GM12875 (cell line): Measurements from ENCODE around the gene MRPL24.
A peak's percentile ranks its signal among the peaks of the same experiment; 100 is the strongest.

Experiments used
- H3K4me3 ChIP-seq: one replicate; pipeline ENCODE4 v1.5.1; 2011; ENCODE audit warnings: low read depth, low read length, control low read depth
- CTCF ChIP-seq: IDR thresholded peaks from 2 replicates; pipeline ENCODE4 v1.5.1; 2011; ENCODE audit warnings: low read depth, mild to moderate bottlenecking, control low read depth, inconsistent platforms, low read length, moderate library complexity, borderline replicate concordance; ENCODE audit not compliant: insufficient read depth

The MRPL24 gene

DNA sequence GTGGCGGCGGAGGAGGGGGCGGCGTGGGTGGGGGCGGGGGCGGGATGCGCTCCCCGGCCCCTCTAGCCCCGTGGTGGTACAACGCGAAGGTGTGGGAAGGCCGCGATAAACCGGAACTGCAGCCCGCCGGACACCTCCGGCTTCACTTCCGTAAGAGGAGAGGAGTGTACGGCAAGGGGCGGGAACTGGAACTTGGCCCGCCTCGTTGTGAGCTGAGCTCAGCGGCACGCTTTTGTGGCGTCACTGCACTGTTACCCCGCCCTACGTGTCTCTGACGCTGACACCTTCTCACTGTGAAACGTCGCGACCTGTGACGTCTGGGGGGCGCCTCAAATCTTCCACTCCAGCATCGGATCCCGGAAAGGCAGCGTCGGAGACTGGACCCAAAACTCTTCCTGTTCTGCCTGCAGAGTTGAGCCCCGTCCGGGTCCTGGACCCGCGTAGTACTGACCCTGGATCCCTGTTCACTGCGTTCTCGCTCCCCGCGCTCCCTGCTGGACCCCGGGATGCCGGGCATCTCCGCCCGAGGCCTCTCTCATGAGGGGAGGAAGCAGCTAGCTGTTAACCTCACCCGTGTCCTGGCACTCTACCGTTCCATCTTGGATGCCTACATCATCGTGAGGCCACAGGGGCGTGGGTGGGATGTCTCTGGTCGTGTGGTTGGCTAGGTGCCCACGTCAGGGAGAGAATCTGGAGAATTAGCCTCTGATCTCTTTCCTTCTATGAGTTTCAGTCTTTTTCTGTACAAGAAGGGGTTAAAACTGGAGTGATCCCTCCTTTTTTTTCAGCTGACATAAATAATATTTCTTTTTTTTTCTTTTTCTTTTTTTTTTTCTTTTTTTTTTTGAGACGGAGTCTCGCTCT is 12.1 kb downstream of the MRPL24 start, which contains the start of gene ISG20L2:
Gene ISG20L2, minus strand, starts transcription at position 168 of the 864 bp plus-strand sequence. CDS start 1,114 bp downstream, outside the sequence.
- peak within 1 kb of the TSS; percentile 92 for H3K4me3 ChIP-seq
- no peak for TF ChIP-seq CTCF

DNA sequence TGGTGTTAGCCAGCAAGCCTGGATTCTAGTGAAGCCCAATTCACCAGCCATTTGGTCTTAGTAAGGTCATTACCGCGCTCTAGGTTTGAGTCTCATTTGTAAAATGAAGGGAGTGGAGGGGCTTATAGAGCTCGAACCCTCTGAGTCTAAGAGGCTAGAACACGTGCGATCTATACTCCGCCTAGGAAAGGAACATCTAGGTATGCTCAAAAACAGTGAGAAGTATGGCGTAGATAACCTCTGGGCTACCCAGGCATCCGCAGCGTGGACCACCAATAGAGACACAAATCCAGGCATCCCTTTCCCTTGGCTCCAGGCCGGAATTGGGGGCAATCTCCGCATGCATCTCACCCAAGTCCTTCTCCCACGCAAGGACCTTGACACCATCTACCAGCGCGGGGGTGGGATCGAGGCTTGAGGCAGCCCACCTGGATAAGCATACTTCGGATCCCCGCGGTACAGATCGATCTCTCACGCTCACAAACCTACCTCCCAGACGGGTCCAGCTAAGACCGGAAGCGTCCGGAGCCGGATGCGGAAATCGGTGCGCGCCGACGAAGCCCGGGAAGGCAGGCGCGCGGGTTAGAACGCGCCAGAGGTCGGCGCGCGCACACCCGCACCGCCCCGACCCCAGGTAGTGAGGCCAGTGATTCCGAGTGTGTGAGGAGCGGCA is 12.8 kb downstream of the MRPL24 start, which contains the start of gene METTL25B:
Gene METTL25B, plus strand, starts transcription at position 544 of the 673 bp plus-strand sequence. CDS start 636 bp downstream, outside the sequence.
- no peak for TF ChIP-seq CTCF

DNA sequence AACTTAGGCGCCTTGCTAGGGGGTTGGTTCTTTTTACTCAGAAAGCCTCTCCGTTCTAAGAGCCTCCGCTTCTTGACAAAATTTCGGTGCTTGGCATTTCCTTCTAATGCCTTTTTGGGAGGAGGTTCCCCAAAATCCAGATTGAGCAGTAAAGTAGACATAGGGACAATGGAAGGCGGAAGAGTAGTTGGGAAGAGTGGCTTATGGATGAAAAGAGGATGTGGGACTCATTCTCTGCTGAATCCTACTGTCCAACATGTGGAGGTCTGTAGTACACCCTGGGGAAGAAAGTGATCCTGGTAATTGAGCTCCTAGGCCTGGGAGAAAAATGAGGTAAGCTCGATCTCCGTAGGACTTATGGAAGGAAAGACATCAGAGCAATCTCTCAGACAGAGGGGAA is 13.4 kb downstream of the MRPL24 start:
- H3K4me3 ChIP-seq = peak overlapping the region; percentile 92
- TF ChIP-seq CTCF = no peak

More for the DNA sequence above, 12.8 kb downstream of the MRPL24 start, which contains the start of gene METTL25B:
- peak within 1 kb of the TSS; percentile 92 for H3K4me3 ChIP-seq

DNA sequence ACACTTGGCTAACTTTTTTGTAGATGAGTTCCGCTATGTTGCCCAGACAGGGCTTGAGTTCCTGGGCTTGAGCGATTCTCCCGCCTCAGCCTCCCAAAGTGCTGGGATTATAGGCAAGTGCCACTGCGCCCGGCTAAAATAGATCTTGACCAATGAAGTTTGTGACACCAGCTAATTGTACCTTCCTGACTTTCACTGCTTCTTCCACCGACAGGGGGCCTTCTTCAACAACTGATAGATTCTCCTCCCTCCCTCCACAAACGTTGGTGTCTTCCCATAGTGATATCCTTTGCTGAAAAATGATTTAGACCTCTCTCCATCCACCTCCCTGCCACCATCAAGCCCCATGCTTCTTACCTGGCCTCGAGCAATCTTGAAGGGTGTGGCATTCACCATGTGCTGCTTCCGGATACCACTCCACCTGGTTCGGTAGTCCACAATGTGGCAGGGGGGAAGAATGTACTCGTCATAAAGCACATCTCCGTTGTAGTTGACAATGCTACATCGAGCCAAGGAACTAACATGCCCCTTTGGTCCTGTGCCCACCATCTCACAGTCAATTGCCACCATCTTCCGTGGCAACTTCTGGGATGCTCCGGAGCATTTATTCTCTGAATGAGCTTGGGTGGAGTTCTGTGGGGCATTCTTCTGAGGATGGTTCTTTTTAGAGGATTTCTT is 14.2 kb downstream of the MRPL24 start:
- H3K4me3 ChIP-seq = peak overlapping the region; percentile 92
- peak; percentile 69 for TF ChIP-seq CTCF

GRCh38 chr1:156725683-156726280 is 15.1 kb downstream of the MRPL24 start:
- peak overlapping the region; percentile 92 for H3K4me3 ChIP-seq
- peak; percentile 98 for TF ChIP-seq CTCF

- no peak for TF ChIP-seq CTCF
- H3K4me3 ChIP-seq = no peak overlapping the region
Observed at GRCh38 chr1:156721535-156721934, 19.4 kb downstream of the MRPL24 start.
